OCI-LY1 (cell line): ENCODE data around the gene TFE3.

Source experiments
- CTCF ChIP-seq: fragments of 200-600 bp; sonication (generic), shearing (Covaris generic); IDR thresholded peaks from 2 replicates; pipeline ENCODE4 v1.5.1; 2017; ENCODE audit warnings: mild to moderate bottlenecking, antibody characterized with exemption, low read length, moderate library complexity, mixed read lengths
- EZH2 ChIP-seq: fragments of 200-600 bp; sonication (generic), shearing (Covaris generic); IDR thresholded peaks from 2 replicates; pipeline ENCODE4 v1.8.0; 2017; ENCODE audit warnings: borderline replicate concordance, mixed run types, mild to moderate bottlenecking, antibody characterized with exemption, low read length, moderate library complexity, mixed read lengths

GRCh38 chrX:49082271-49082871 is 39.2 kb upstream of the TFE3 start:
- TF ChIP-seq CTCF (no peak), EZH2 (no peak)
